HepG2 (cell line): ENCODE data around the gene SERINC4. TPM values are rescaled to one million over a fixed set of nuclear protein-coding genes. Genes with fewer than 3 reads are reported as not detected.
A peak's percentile ranks its signal among the peaks of the same experiment; 100 is the strongest.

Experiments used
- ATF2 ChIP-seq: sonication (generic); formaldehyde crosslinking; IDR thresholded peaks from 2 replicates; pipeline ENCODE4 v1.4.0; 2020; ENCODE audit warnings: missing genetic modification reagents
- ETV5 ChIP-seq: IDR thresholded peaks from 2 replicates; pipeline ENCODE4 v1.6.1; 2018; ENCODE audit warnings: missing biosample characterization, missing genetic modification reagents, inconsistent platforms, borderline replicate concordance
- IKZF1 ChIP-seq: fragments of 450-650 bp; IDR thresholded peaks from 2 replicates; pipeline ENCODE4 v1.7.1; 2016
- KDM5B ChIP-seq: sonication (generic); formaldehyde crosslinking; IDR thresholded peaks from 2 replicates; pipeline ENCODE4 v1.4.0; 2020; ENCODE audit warnings: missing genetic modification reagents, mild to moderate bottlenecking, borderline replicate concordance
- LCORL ChIP-seq, 2 experiments: fragments of 450-650 bp in 1 of 2; sonication (generic) in 1 of 2; formaldehyde crosslinking in 1 of 2; IDR thresholded peaks; 2 replicates each; pipeline versions ENCODE4 v1.5.0 to v1.6.1; 2017 to 2020; ENCODE audit warnings: antibody characterized with exemption in 1 of 2, missing genetic modification reagents in 1 of 2
- MAFF ChIP-seq: IDR thresholded peaks from 2 replicates; pipeline ENCODE4 v1.6.1; 2011; ENCODE audit warnings: low read depth, low read length, improper control_type of control experiment
- NRL ChIP-seq: sonication (generic); formaldehyde crosslinking; IDR thresholded peaks from 2 replicates; pipeline ENCODE4 v1.5.0; 2020; ENCODE audit warnings: missing genetic modification reagents, mild to moderate bottlenecking, moderate library complexity, borderline replicate concordance
- PHF8 ChIP-seq: sonication (generic); formaldehyde crosslinking; IDR thresholded peaks from 2 replicates; pipeline ENCODE4 v1.5.0; 2020; ENCODE audit warnings: missing genetic modification reagents
- RBFOX2 ChIP-seq: fragments of 200-400 bp; formaldehyde crosslinking; IDR thresholded peaks from 2 replicates; pipeline ENCODE4 v1.6.1; 2017; ENCODE audit warnings: low read depth, mild to moderate bottlenecking, low read length
- REST ChIP-seq, 2 experiments: IDR thresholded peaks; 2 replicates each; pipeline ENCODE4 v1.6.1; 2011 to 2012; ENCODE audit warnings: low read length in 2 of 2, borderline replicate concordance in 1 of 2, low read depth in 1 of 2, mild to moderate bottlenecking in 1 of 2, moderate library complexity in 1 of 2
- SMAD9 ChIP-seq: sonication (generic); formaldehyde crosslinking; IDR thresholded peaks from 2 replicates; pipeline ENCODE4 v1.5.1; 2020; ENCODE audit warnings: mild to moderate bottlenecking, missing genetic modification reagents
- SP1 ChIP-seq, 2 experiments: fragments of 450-650 bp in 1 of 2; sonication (generic) in 1 of 2; formaldehyde crosslinking in 1 of 2; IDR thresholded peaks; 2 replicates each; pipeline versions ENCODE4 v1.4.0 to v1.6.1; 2016 to 2020; ENCODE audit warnings: missing genetic modification reagents in 1 of 2
- TBP ChIP-seq: sonication (generic); formaldehyde crosslinking; IDR thresholded peaks from 2 replicates; pipeline ENCODE4 v1.5.0; 2020; ENCODE audit warnings: missing genetic modification reagents
- TEAD3 ChIP-seq: optimal IDR thresholded peaks from 2 replicates; pipeline ENCODE3; 2016; ENCODE audit warnings: borderline replicate concordance
- YEATS2 ChIP-seq: sonication (generic); formaldehyde crosslinking; IDR thresholded peaks from 2 replicates; pipeline ENCODE4 v1.4.0; 2020; ENCODE audit warnings: missing genetic modification reagents, borderline replicate concordance
- ZBTB37 ChIP-seq: sonication (generic); formaldehyde crosslinking; IDR thresholded peaks from 2 replicates; pipeline ENCODE4 v1.4.0; 2020; ENCODE audit warnings: mild to moderate bottlenecking, missing genetic modification reagents
- ZFAT ChIP-seq: sonication (generic); formaldehyde crosslinking; conservative IDR thresholded peaks from 2 replicates; pipeline ENCODE4 v1.8.1; 2023; ENCODE audit warnings: missing genetic modification reagents, inconsistent platforms
- ZNF205 ChIP-seq: IDR thresholded peaks from 2 replicates; pipeline ENCODE4 v1.6.1; 2018; ENCODE audit warnings: missing biosample characterization, missing genetic modification reagents
- ZNF256 ChIP-seq: sonication (generic); formaldehyde crosslinking; conservative IDR thresholded peaks from 2 replicates; pipeline ENCODE4 v1.4.0; 2020; ENCODE audit warnings: missing genetic modification reagents
- ZNF33B ChIP-seq: sonication (generic); formaldehyde crosslinking; IDR thresholded peaks from 2 replicates; pipeline ENCODE4 v1.5.1; 2020; ENCODE audit warnings: mild to moderate bottlenecking, missing genetic modification reagents
- ZNF530 ChIP-seq: sonication (generic); formaldehyde crosslinking; IDR thresholded peaks from 2 replicates; pipeline ENCODE4 v1.5.0; 2020; ENCODE audit warnings: low read depth, mild to moderate bottlenecking, missing genetic modification reagents
- ZNF740 ChIP-seq: sonication (generic); formaldehyde crosslinking; IDR thresholded peaks from 2 replicates; pipeline ENCODE4 v1.4.0; 2020; ENCODE audit warnings: missing genetic modification reagents
- ZNF781 ChIP-seq: sonication (generic); formaldehyde crosslinking; IDR thresholded peaks from 2 replicates; pipeline ENCODE4 v1.5.1; 2020; ENCODE audit warnings: borderline replicate concordance, mild to moderate bottlenecking, missing genetic modification reagents; ENCODE audit errors: not compliant biosample characterization
- polyA plus RNA-seq, 8 experiments: library from polyadenylated mRNA; depleted of rRNA in 3 of 8; stranded (reverse) in 7 of 8; unstranded in 1 of 8; fragments of >200 nt; fragmentation: Illumina TruSeq in 4 of 8; extraction: Trizol in 4 of 8; gene quantifications; 2 replicates each; pipeline versions ENCODE4 v1.2.1 to v1.2.3, GENCODE V29; 2011 to 2016; ENCODE audit warnings: low read depth in 4 of 8, missing spikeins in 1 of 8, mixed read lengths in 1 of 8; ENCODE audit not compliant: insufficient read depth in 1 of 8
- total RNA-seq, 5 experiments: library from RNA; depleted of rRNA; stranded (reverse); fragments of >200 nt; fragmentation: Illumina TruSeq; extraction: Trizol; gene quantifications; 2 replicates each; pipeline ENCODE4 v1.2.3, GENCODE V29; 2016; ENCODE audit warnings: low read depth in 1 of 5

The SERINC4 gene
- total and polyA plus RNA-seq, 2 of the 13 experiments (the other 11 are each of a cell fraction or from before 2014, with no cell fraction given), result not detected

GRCh38 chr15:43792761-43793476 lies 7.1 kb downstream of the SERINC4 start (continued):
- TF ChIP-seq REST (IDR thresholded peaks at IDR 0.05; ENCODE audit: borderline replicate concordance in 1 of 2, low read depth in 1 of 2, low read length in 2 of 2) (no peak), TBP (CRISPR knock-in tag) (no peak), RBFOX2 (peak; percentile 26), ZNF740 (CRISPR knock-in tag) (0 out of 2 replicates have a peak, but pooled peaks have one; percentile 24), KDM5B (CRISPR knock-in tag) (0 out of 2 replicates have a peak, but pooled peaks have one; percentile 8), ZNF530 (CRISPR knock-in tag) (no peak), SMAD9 (no peak), ETV5 (CRISPR knock-in tag) (0 out of 2 replicates have a peak, but pooled peaks have one; percentile 7), SP1 (IDR thresholded peaks at IDR 0.05) (no peak), SP1 (CRISPR knock-in tag; IDR thresholded peaks at IDR 0.05) (no peak), YEATS2 (CRISPR knock-in tag) (no peak), ATF2 (CRISPR knock-in tag) (no peak), ZFAT (CRISPR knock-in tag) (peak; percentile 81; the same call in 1 of the 2 replicates), ZNF205 (no peak), PHF8 (CRISPR knock-in tag) (peak; percentile 6; the same call in 1 of the 2 replicates), ZNF256 (CRISPR knock-in tag) (no peak), LCORL (IDR thresholded peaks at IDR 0.05) (no peak), LCORL (CRISPR knock-in tag; IDR thresholded peaks at IDR 0.05) (0 out of 2 replicates have a peak, but pooled peaks have one; percentile 4), ZBTB37 (CRISPR knock-in tag) (0 out of 2 replicates have a peak, but pooled peaks have one; percentile 35), MAFF (no peak), ZNF33B (CRISPR knock-in tag) (no peak), NRL (CRISPR knock-in tag) (no peak; the same call in 1 of the 2 replicates), TEAD3 (CRISPR knock-in tag) (no peak), IKZF1 (no peak), ZNF781 (CRISPR knock-in tag) (no peak)
